ENCODE results near the gene CYBC1.

The CYBC1 gene

DNA sequence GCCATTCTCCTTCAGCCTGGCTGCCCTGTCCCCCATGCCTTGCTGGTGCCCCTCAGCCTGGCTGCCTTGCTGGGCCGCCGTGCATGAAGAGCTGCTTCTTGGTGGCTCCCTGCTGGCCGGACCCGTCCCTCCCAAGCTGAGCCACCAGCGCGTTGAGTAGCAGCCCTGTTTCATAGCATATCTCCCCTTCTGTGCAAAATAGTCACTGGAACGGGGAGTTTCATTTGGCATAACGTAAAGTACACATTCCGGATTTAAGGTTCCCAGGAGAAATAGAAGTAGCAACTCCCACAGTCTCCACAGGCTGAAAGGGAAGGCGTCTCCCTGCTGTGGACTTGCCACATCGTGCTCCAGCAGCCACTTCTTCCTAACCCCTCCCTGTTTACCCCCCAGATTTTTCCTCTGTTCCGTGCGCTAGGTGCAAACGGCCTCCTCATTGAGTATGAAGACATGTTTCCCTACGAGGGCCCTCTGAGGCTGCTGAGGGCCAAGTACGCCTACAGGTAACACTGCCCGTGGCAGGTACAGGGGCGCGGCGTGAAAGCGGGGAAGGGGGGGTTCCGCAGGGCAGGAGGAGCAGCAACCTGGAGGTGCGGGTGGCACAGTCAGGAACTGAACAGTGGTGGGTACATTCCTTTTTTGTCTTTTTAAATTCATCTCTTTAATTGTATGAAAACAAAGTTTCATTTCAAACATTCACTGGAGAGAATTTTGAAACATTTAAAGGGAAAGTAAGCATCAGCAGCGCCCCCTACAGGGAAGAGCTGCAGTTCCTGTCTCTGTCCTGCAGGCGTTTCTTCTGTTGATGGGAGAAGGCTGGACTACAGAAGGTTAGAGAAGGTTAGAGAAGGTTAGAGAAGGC lies 26.3 kb downstream of the CYBC1 start:
- H3K27me3 ChIP-seq (ENCODE audit: insufficient read depth, poor library complexity, severe bottlenecking): no peaks in the 10 kb centered on the region
- peak in 1 of 2 experiments; percentile 44 for DNase-seq (ENCODE audit: low read depth in 1 of 2, low spot score in 1 of 2)

DNA sequence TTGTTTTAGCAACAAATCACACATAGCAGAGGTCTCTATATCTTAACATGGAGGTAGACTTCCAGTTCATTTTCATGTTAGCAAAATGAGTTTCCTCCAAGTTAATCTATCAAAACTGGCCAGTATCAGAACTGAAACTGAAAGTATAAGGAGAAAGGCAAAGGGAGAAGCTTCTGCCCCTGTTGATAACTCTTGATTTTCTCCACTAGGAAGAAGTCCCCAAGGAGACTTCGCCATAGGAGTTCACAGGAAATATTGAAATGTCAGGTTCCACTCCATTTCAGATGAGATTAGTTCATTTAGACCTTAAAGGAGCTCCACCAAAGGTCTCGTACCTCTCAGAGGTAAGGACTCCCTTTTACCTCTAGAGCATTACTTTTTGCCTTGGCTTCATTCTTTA lies 31.0 kb downstream of the CYBC1 start:
- peak overlapping the region; percentile 73 for H3K4me3 ChIP-seq (replicated peaks; ENCODE audit: insufficient read depth, low read length)
- TF ChIP-seq, protein P1, sequence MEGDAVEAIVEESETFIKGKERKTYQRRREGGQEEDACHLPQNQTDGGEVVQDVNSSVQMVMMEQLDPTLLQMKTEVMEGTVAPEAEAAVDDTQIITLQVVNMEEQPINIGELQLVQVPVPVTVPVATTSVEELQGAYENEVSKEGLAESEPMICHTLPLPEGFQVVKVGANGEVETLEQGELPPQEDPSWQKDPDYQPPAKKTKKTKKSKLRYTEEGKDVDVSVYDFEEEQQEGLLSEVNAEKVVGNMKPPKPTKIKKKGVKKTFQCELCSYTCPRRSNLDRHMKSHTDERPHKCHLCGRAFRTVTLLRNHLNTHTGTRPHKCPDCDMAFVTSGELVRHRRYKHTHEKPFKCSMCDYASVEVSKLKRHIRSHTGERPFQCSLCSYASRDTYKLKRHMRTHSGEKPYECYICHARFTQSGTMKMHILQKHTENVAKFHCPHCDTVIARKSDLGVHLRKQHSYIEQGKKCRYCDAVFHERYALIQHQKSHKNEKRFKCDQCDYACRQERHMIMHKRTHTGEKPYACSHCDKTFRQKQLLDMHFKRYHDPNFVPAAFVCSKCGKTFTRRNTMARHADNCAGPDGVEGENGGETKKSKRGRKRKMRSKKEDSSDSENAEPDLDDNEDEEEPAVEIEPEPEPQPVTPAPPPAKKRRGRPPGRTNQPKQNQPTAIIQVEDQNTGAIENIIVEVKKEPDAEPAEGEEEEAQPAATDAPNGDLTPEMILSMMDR (IDR thresholded peaks at IDR 0.05; ENCODE audit: insufficient read depth, low read length): no peak
- TF ChIP-seq GABPA (IDR thresholded peaks at IDR 0.05; ENCODE audit: low read depth): no peak
- peak overlapping the region; percentile 43; the same call in 1 of the 2 replicates for H3K27ac ChIP-seq (replicated peaks)
- H3K27me3 ChIP-seq (ENCODE audit: insufficient read depth, poor library complexity, severe bottlenecking): no peaks in the 10 kb centered on the region
- no peak for DNase-seq (ENCODE audit: low read depth in 1 of 2, low spot score in 1 of 2)

More for the DNA sequence above, 26.3 kb downstream of the CYBC1 start:
- peak; percentile 52 for TF ChIP-seq SPI1 (IDR thresholded peaks at IDR 0.05; ENCODE audit: borderline replicate concordance, low read depth)
- TF ChIP-seq, protein P1 (IDR thresholded peaks at IDR 0.05; ENCODE audit: insufficient read depth, low read length): peak; percentile 61
- TF ChIP-seq, protein P2, sequence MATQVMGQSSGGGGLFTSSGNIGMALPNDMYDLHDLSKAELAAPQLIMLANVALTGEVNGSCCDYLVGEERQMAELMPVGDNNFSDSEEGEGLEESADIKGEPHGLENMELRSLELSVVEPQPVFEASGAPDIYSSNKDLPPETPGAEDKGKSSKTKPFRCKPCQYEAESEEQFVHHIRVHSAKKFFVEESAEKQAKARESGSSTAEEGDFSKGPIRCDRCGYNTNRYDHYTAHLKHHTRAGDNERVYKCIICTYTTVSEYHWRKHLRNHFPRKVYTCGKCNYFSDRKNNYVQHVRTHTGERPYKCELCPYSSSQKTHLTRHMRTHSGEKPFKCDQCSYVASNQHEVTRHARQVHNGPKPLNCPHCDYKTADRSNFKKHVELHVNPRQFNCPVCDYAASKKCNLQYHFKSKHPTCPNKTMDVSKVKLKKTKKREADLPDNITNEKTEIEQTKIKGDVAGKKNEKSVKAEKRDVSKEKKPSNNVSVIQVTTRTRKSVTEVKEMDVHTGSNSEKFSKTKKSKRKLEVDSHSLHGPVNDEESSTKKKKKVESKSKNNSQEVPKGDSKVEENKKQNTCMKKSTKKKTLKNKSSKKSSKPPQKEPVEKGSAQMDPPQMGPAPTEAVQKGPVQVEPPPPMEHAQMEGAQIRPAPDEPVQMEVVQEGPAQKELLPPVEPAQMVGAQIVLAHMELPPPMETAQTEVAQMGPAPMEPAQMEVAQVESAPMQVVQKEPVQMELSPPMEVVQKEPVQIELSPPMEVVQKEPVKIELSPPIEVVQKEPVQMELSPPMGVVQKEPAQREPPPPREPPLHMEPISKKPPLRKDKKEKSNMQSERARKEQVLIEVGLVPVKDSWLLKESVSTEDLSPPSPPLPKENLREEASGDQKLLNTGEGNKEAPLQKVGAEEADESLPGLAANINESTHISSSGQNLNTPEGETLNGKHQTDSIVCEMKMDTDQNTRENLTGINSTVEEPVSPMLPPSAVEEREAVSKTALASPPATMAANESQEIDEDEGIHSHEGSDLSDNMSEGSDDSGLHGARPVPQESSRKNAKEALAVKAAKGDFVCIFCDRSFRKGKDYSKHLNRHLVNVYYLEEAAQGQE (IDR thresholded peaks at IDR 0.05; ENCODE audit: insufficient replicate concordance, low read depth): no peak
- no peak overlapping the region for H3K4me3 ChIP-seq (replicated peaks; ENCODE audit: insufficient read depth, low read length)
- H3K27ac ChIP-seq (replicated peaks): no peak overlapping the region

DNA sequence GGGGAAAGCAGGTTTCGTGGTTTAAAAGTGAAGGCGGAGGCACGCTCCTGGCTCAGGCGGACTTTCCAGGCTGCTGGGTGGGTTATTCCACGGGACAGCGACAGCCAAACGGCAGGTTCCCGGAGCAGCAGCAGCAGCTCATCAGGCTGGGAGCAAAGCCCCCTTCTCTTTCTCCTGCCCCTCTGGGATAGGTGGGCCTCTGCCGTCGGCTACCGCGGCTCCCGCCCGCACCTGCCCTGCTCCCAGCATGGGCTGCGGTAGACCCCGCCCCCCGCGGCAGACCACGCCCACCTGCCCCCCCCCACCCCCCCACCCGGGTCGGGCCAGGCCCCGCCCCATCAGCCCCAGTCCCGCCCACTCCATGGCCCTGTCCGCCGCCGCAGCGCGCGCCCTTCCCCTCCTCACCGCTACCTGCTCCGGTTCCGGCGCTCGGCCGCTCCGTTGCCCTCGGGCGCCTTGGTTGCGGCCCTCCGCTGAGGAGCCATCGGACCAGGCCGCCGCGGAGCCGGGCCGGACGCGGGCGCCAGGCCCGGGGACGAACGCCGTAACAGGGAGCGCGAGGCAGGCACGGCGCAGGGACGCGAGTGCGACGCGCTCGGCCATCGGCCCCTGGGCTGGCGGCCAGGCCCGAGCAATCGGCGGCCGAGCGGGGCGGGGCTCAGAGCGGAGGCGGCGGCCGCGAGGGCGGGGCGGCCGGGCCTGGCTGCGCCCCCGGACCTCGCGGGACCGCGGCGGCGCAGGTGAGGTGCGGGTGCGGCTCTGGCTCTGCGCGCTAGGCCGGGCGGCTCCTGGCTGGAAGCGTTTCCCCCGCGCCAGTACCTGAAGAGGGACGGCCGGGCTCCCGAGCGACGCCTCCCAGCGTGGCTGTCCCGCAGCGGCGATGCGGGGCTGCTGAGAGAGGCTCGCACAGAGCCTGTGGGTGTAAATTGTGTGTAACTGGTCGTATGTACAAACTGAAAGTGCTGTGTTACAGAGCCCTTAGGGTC lies 32.3 kb downstream of the CYBC1 start, which contains the start of the genes HEXD and OGFOD3:
Gene HEXD (plus strand): TSS at position 347 of the 986 bp plus-strand sequence. CDS start 1,453 bp downstream, outside the sequence.
Gene OGFOD3 (minus strand): TSS at position 586 of the 986 bp plus-strand sequence. CDS start 101 bp downstream, at position 485.
- peak within 1 kb of the TSS; percentile 73 for H3K4me3 ChIP-seq (replicated peaks; ENCODE audit: insufficient read depth, low read length)
- H3K27me3 ChIP-seq (ENCODE audit: insufficient read depth, poor library complexity, severe bottlenecking): no peaks in the 10 kb centered on the region
- DNase-seq (ENCODE audit: low read depth in 1 of 2, low spot score in 1 of 2): peak; percentile 60 to 75
- TF ChIP-seq SPI1 (IDR thresholded peaks at IDR 0.05; ENCODE audit: borderline replicate concordance, low read depth): no peak
- TF ChIP-seq POLR2AphosphoS5 (IDR thresholded peaks at IDR 0.05; ENCODE audit: low read depth): peak; percentile 56; the same call in 1 of the 2 replicates
- TF ChIP-seq, protein P2 (IDR thresholded peaks at IDR 0.05; ENCODE audit: insufficient replicate concordance, low read depth): peak; percentile 53
- TF ChIP-seq, protein P1 (IDR thresholded peaks at IDR 0.05; ENCODE audit: insufficient read depth, low read length): no peak
- no peak for TF ChIP-seq GABPA (IDR thresholded peaks at IDR 0.05; ENCODE audit: low read depth)
- peak within 1 kb of the TSS; percentile 57 for H3K27ac ChIP-seq (replicated peaks)

Data from HL-60 (cell line).